K562 (cell line): ENCODE data around the gene NDUFS6. TPM values are rescaled to one million over a fixed set of nuclear protein-coding genes. Genes with fewer than 3 reads are reported as not detected.

Experiments
- ATAC-seq: fragments of 200-7000 bp; cut with Tn5 transposase; 3 replicates; pipeline ENCODE4 v1.9.1; 2020; ENCODE audit warnings: moderate library complexity
- BruUV-seq: library from RNA; stranded (reverse); fragments of 400-500 nt; replicated peaks from 2 replicates; lab custom pipeline; 2021; lab: Mats Ljungman, UMichigan
- CTCF ChIA-PET: fragments of 300-600 bp; formaldehyde crosslinking; extraction: SDS; loops from one replicate; lab custom pipeline; 2021; ENCODE audit warnings: low intra/inter-chr PET ratio; lab: Yijun Ruan, JAX
- POLR2A ChIA-PET: fragments of 300-600, 350-650 bp; sonication (Branson Sonifier 250); formaldehyde crosslinking; extraction: SDS; loops from one replicate; lab custom pipeline; 2021; ENCODE audit warnings: antibody characterized with exemption, inconsistent platforms; lab: Yijun Ruan, JAX
- DNase-seq, 4 experiments: peaks; one replicate each; pipeline versions ENCODE4 v3.0.0 to v3.0.0-alpha.2; 2011 to 2018; ENCODE audit warnings: low spot score in 3 of 4, mixed read lengths in 3 of 4; ENCODE audit errors: extremely low read depth in 1 of 4
- FAIRE-seq: peaks from 2 replicates; lab custom pipeline; 2011; peaks lifted over from hg19 to GRCh38; lab: Jason Lieb, UNC
- H2AFZ ChIP-seq: 2 replicates; pipeline ENCODE4 v1.6.0; 2011; ENCODE audit warnings: low read depth, low read length, control low read depth, inconsistent platforms
- H3K27ac ChIP-seq: fragments of 200-600 bp; 3 replicates; pipeline ENCODE4 v1.8.0; 2011; ENCODE audit warnings: low read depth, mild to moderate bottlenecking, control low read depth, inconsistent platforms, low read length, moderate library complexity, mixed read lengths; ENCODE audit errors: extremely low read depth
- H3K27me3 ChIP-seq, 2 experiments: fragments of 300-600 bp in 1 of 2; 2 replicates in 1 of 2; 3 replicates in 1 of 2; pipeline versions ENCODE4 v1.6.0 to v1.8.0; 2011; ENCODE audit warnings: inconsistent platforms in 2 of 2, low read length in 2 of 2, mild to moderate bottlenecking in 1 of 2, mixed read lengths in 1 of 2, moderate library complexity in 1 of 2; ENCODE audit not compliant: control insufficient read depth in 2 of 2, insufficient read depth in 2 of 2
- H3K36me3 ChIP-seq: fragments of 300-600 bp; 3 replicates; pipeline ENCODE4 v1.8.0; 2011; ENCODE audit warnings: mild to moderate bottlenecking, low read length, inconsistent platforms; ENCODE audit not compliant: control insufficient read depth, insufficient read depth
- H3K4me1 ChIP-seq, 2 experiments: fragments of 200-600 bp in 1 of 2; replicated peaks in 1 of 2; 2 replicates in 1 of 2; 3 replicates in 1 of 2; pipeline versions ENCODE4 v1.5.1 to v1.8.0; 2011; ENCODE audit warnings: inconsistent platforms in 2 of 2, low read length in 2 of 2, mild to moderate bottlenecking in 1 of 2, mixed read lengths in 1 of 2, moderate library complexity in 1 of 2; ENCODE audit not compliant: control insufficient read depth in 2 of 2, insufficient read depth in 2 of 2
- H3K4me2 ChIP-seq: 2 replicates; pipeline ENCODE4 v1.6.1; 2011; ENCODE audit warnings: low read length, control low read depth, inconsistent platforms, mixed read lengths; ENCODE audit not compliant: insufficient read depth
- H3K4me3 ChIP-seq: fragments of 200-600 bp; sonication (generic), shearing (Covaris generic); 2 replicates; pipeline ENCODE4 v1.5.1; 2016; ENCODE audit warnings: control low read depth, inconsistent platforms
- H3K79me2 ChIP-seq: fragments of 200-600 bp; 3 replicates; pipeline ENCODE4 v1.8.0; 2011; ENCODE audit warnings: low read length, inconsistent platforms; ENCODE audit not compliant: control insufficient read depth, insufficient read depth
- H3K9ac ChIP-seq, 2 experiments: 2 replicates each; pipeline versions ENCODE4 v1.6.0 to v1.6.1; 2011; ENCODE audit warnings: low read depth in 2 of 2, low read length in 2 of 2, control low read depth in 1 of 2, inconsistent platforms in 1 of 2, mild to moderate bottlenecking in 1 of 2, mixed read lengths in 1 of 2; ENCODE audit not compliant: insufficient read depth in 1 of 2
- H3K9me1 ChIP-seq: one replicate; pipeline ENCODE4 v1.6.0; 2011; ENCODE audit warnings: inconsistent platforms, mild to moderate bottlenecking, low read length, moderate library complexity; ENCODE audit not compliant: control insufficient read depth, insufficient read depth
- H3K9me3 ChIP-seq: replicated peaks from 2 replicates; pipeline ENCODE4 v1.5.1; 2011; ENCODE audit warnings: low read depth, low read length, inconsistent platforms; ENCODE audit not compliant: control insufficient read depth, insufficient read depth
- H4K20me1 ChIP-seq: replicated peaks from 2 replicates; pipeline ENCODE4 v1.6.1; 2011; ENCODE audit warnings: low read length, inconsistent platforms, mixed read lengths; ENCODE audit not compliant: control insufficient read depth, insufficient read depth
- ASH1L ChIP-seq: fragments of 450-650 bp; IDR thresholded peaks from 2 replicates; pipeline ENCODE4 v1.6.1; 2018; ENCODE audit warnings: borderline replicate concordance, mild to moderate bottlenecking, low read depth; ENCODE audit not compliant: partially characterized antibody
- ATF3 ChIP-seq, 2 experiments: fragments of 450-650 bp in 1 of 2; sonication (generic) in 1 of 2; formaldehyde crosslinking in 1 of 2; IDR thresholded peaks in 1 of 2; conservative IDR thresholded peaks in 1 of 2; 2 replicates each; pipeline versions ENCODE4 v1.6.1 to v1.8.1; 2016 to 2023; ENCODE audit warnings: mild to moderate bottlenecking in 2 of 2, moderate library complexity in 2 of 2, inconsistent platforms in 1 of 2, missing genetic modification reagents in 1 of 2
- CHAMP1 ChIP-seq: fragments of 450-650 bp; IDR thresholded peaks from 2 replicates; pipeline ENCODE4 v1.6.1; 2016; ENCODE audit warnings: mild to moderate bottlenecking
- ELK3 ChIP-seq: fragments of 450-650 bp; formaldehyde crosslinking; IDR thresholded peaks from 2 replicates; pipeline ENCODE4 v1.4.0; 2020; ENCODE audit warnings: mild to moderate bottlenecking
- ETS1 ChIP-seq: conservative IDR thresholded peaks from 2 replicates; pipeline ENCODE4 v1.6.1; 2011; ENCODE audit warnings: low read depth, mild to moderate bottlenecking, low read length; ENCODE audit not compliant: control insufficient read depth
- HDAC3 ChIP-seq: fragments of 450-650 bp; IDR thresholded peaks from 2 replicates; pipeline ENCODE4 v1.6.1; 2018; ENCODE audit warnings: borderline replicate concordance, mild to moderate bottlenecking, moderate library complexity; ENCODE audit not compliant: partially characterized antibody
- HDAC6 ChIP-seq: IDR thresholded peaks from 2 replicates; pipeline ENCODE4 v1.6.1; 2012; ENCODE audit warnings: low read depth, mild to moderate bottlenecking, control low read depth, inconsistent platforms, low read length, moderate library complexity
- KAT8 ChIP-seq: fragments of 450-650 bp; IDR thresholded peaks from 2 replicates; pipeline ENCODE4 v1.6.1; 2016; ENCODE audit warnings: low read depth, mild to moderate bottlenecking
- RCOR1 ChIP-seq, 2 experiments: IDR thresholded peaks; 2 replicates each; pipeline ENCODE4 v1.6.1; 2012; ENCODE audit warnings: low read depth in 2 of 2, low read length in 2 of 2, borderline replicate concordance in 1 of 2, improper control_type of control experiment in 1 of 2
- SMC3 ChIP-seq: conservative IDR thresholded peaks from 2 replicates; pipeline ENCODE4 v1.6.1; 2011; ENCODE audit warnings: low read depth, low read length, improper control_type of control experiment; ENCODE audit not compliant: insufficient read depth
- SP1 ChIP-seq: sonication (generic); formaldehyde crosslinking; IDR thresholded peaks from 2 replicates; pipeline ENCODE4 v1.8.1; 2022; ENCODE audit warnings: mild to moderate bottlenecking, missing genetic modification reagents
- ZNF175 ChIP-seq: fragments of 200-800 bp; sonication (Bioruptor generic); IDR thresholded peaks from 2 replicates; pipeline ENCODE4 v1.6.1; 2016; ENCODE audit warnings: low read depth, mild to moderate bottlenecking, missing genetic modification characterization, missing compliant biosample characterization
- ZNF212 ChIP-seq: fragments of 450-650 bp; formaldehyde crosslinking; IDR thresholded peaks from 2 replicates; pipeline ENCODE4 v1.4.0; 2020; ENCODE audit warnings: mild to moderate bottlenecking
- ZNF311 ChIP-seq: fragments of 250-450 bp; sonication (Bioruptor Pico); IDR thresholded peaks from 2 replicates; pipeline ENCODE4 v1.4.0; 2020; ENCODE audit warnings: mild to moderate bottlenecking, moderate library complexity
- ZNF561 ChIP-seq: fragments of 450-650 bp; formaldehyde crosslinking; conservative IDR thresholded peaks from 2 replicates; pipeline ENCODE4 v1.4.0; 2020; ENCODE audit warnings: mild to moderate bottlenecking, moderate library complexity
- ZNF586 ChIP-seq: fragments of 450-650 bp; formaldehyde crosslinking; conservative IDR thresholded peaks from 2 replicates; pipeline ENCODE4 v1.4.0; 2020; ENCODE audit warnings: mild to moderate bottlenecking, moderate library complexity
- ZNF695 ChIP-seq: fragments of 450-650 bp; formaldehyde crosslinking; IDR thresholded peaks from 2 replicates; pipeline ENCODE4 v1.4.0; 2020; ENCODE audit warnings: mild to moderate bottlenecking, moderate library complexity
- ZNF77 ChIP-seq: fragments of 250-450 bp; sonication (Bioruptor Pico); IDR thresholded peaks from 2 replicates; pipeline ENCODE4 v1.5.0; 2020
- WGBS: fragments of 100-300 bp; shearing (Covaris generic); methylation state at CpG from one replicate; pipeline ENCODE4 v1.1.6; 2016; ENCODE audit warnings: low coverage, mixed read lengths; ENCODE audit not compliant: insufficient coverage; ENCODE audit errors: missing lambda C conversion rate; 5-methylcytosine and 5-hydroxymethylcytosine counted together
- in situ Hi-C: fragments of 300-500 bp; cut with MboI; formaldehyde crosslinking; loops from 4 replicates; pipeline ENCODE4 v1.15.0; 2018; ENCODE audit warnings: inconsistent platforms, mixed read lengths
- intact Hi-C: fragments of 100-400 bp; cut with micrococcal nuclease; formaldehyde crosslinking; loops from 2 replicates; pipeline ENCODE4 v1.14.2; 2022
- polyA plus RNA-seq, 8 experiments: library from polyadenylated mRNA; depleted of rRNA in 4 of 8; stranded (reverse) in 5 of 8; unstranded in 3 of 8; fragments of >200 nt; fragmentation: Nextera tagmentation in 2 of 8; fragmentation: Illumina TruSeq in 1 of 8; extraction: Ambion mirVana in 2 of 8; extraction: Trizol in 1 of 8; gene quantifications; 2 replicates each; pipeline versions ENCODE4 v1.2.1 to v1.2.3, GENCODE V29; 2011 to 2014; ENCODE audit warnings: inconsistent platforms in 1 of 8, missing spikeins in 1 of 8
- total RNA-seq, 7 experiments: library from RNA; depleted of rRNA in 6 of 7; stranded (reverse); fragments of >200 nt in 6 of 7; fragmentation: Illumina TruSeq in 2 of 7; extraction: Trizol in 2 of 7; gene quantifications; 2 replicates each; pipeline versions ENCODE4 v1.2.1 to v1.2.3, GENCODE V29; 2011 to 2021; ENCODE audit warnings: low replicate concordance in 1 of 7

NDUFS6 gene
- total and polyA plus RNA-seq, 9 of the 15 experiments (the other 6 are each of a cell fraction or from before 2014, with no cell fraction given): 36.1 to 291 (median 77.0) TPM

- no peak for ATAC-seq
- no peak overlapping the region for H3K27ac ChIP-seq
- WGBS: 0% methylated on average over 3 of the region's 6 CpGs
- H3K9ac ChIP-seq: no peak overlapping the region
- no peaks in the 10 kb centered on the region for H3K9me1 ChIP-seq
- FAIRE-seq: no peak
- DNase-seq: no peak
- H3K4me2 ChIP-seq: no peak overlapping the region
- H3K36me3 ChIP-seq: no peaks in the 10 kb centered on the region
- H2AFZ ChIP-seq: no peak overlapping the region
- no peak overlapping the region for H3K4me3 ChIP-seq
- TF ChIP-seq ZNF175 (CRISPR knock-in tag) (no peak), ZNF695 (CRISPR knock-in tag) (no peak), ZNF212 (no peak), ASH1L (no peak), ZNF586 (CRISPR knock-in tag) (no peak), ETS1 (no peak), ATF3 (IDR thresholded peaks at IDR 0.05) (no peak), ATF3 (CRISPR knock-in tag; conservative IDR thresholded peaks at IDR 0.05) (no peak), SP1 (CRISPR knock-in tag) (no peak), ZNF77 (no peak), HDAC3 (no peak), ZNF311 (CRISPR knock-in tag) (no peak), HDAC6 (no peak), CHAMP1 (no peak), RCOR1 (IDR thresholded peaks at IDR 0.05; ENCODE audit: borderline replicate concordance in 1 of 2, low read depth in 2 of 2, low read length in 2 of 2) (no peak), KAT8 (no peak), ELK3 (CRISPR knock-in tag) (no peak), ZNF561 (CRISPR knock-in tag) (no peak), SMC3 (no peak)
- ChIA-PET CTCF (no interaction called here), POLR2A (interaction anchor here (0.6 to 1.2 kb wide), 2 partner anchors 9 to 143 kb away, joined by 3 to 5 read pairs; no protein-coding TSS in a partner anchor)
- in situ Hi-C loops: no loop called here
- no peaks in the 10 kb centered on the region; the same call in 1 of the 2 replicates for H4K20me1 ChIP-seq
- H3K9me3 ChIP-seq: no peaks in the 10 kb centered on the region
- peaks cover 56 to 70% of the 10 kb centered on the region in 2 experiments for H3K27me3 ChIP-seq
- H3K4me1 ChIP-seq: peaks cover 0 to 4% of the 10 kb centered on the region in 2 experiments; a peak in 1 of 5 replicates
- no TSS peak for BruUV-seq
- intact Hi-C loops: no loop called here
- H3K79me2 ChIP-seq: no peaks in the 10 kb centered on the region
Measured at GRCh38 chr5:1776831-1777230, 24.4 kb upstream of the NDUFS6 start.
